ENCODE measurements around the gene BABAM2.
"Not testable (repeated sequence)": the region's sequence is repeated elsewhere in the genome, so short reads cannot be mapped to it uniquely, and the experiment has no call there.

Gene BABAM2

DNA sequence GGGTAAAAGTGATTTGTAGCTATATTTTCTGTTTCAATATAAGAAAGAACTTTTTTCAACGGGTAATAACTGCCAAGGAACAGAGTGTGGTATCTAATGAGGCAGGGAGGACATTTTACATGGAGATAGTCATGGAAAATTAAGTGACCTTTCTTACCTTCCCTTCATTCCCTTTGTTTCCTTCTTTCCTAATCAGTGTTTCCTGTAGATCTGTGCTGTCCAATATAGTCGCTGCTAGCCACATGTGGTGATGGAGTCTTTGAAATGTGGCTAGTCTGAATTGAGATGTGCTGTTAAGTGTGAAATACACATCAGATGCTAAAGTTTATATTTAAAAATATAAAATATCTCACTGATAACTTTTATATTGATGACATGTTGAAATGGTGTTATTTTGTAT lies 81.8 kb downstream of the BABAM2 start:
- DNase-seq (ENCODE audit: low read depth): no peak
- no peak overlapping the region for H3K4me3 ChIP-seq (ENCODE audit: low read depth, low read length)
- TF ChIP-seq, protein P1, sequence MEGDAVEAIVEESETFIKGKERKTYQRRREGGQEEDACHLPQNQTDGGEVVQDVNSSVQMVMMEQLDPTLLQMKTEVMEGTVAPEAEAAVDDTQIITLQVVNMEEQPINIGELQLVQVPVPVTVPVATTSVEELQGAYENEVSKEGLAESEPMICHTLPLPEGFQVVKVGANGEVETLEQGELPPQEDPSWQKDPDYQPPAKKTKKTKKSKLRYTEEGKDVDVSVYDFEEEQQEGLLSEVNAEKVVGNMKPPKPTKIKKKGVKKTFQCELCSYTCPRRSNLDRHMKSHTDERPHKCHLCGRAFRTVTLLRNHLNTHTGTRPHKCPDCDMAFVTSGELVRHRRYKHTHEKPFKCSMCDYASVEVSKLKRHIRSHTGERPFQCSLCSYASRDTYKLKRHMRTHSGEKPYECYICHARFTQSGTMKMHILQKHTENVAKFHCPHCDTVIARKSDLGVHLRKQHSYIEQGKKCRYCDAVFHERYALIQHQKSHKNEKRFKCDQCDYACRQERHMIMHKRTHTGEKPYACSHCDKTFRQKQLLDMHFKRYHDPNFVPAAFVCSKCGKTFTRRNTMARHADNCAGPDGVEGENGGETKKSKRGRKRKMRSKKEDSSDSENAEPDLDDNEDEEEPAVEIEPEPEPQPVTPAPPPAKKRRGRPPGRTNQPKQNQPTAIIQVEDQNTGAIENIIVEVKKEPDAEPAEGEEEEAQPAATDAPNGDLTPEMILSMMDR (IDR thresholded peaks at IDR 0.05; ENCODE audit: low read depth, low read length, missing control alignments): no peak

DNA sequence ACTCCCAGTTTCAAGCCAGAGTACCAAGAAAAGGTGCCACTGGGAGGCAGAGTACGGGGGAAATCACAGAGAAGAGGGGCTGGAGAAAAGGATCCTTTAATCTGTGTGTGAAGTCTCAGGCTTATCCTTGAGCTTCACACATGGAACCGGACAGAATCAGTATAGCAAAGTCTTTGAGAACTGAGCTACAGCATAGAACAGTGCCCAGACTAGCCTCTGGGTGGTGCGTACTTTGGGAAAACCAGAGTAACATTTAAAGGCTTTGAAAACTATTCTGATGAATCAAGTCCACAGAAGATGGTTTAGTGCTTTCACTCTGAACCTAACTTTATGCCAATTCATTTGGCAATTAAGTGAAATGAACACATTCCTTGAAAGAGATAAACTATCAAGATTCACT lies 83.1 kb downstream of the BABAM2 start:
- no peak for DNase-seq (ENCODE audit: low read depth)
- TF ChIP-seq, protein P1 (IDR thresholded peaks at IDR 0.05; ENCODE audit: low read depth, low read length, missing control alignments): no peak
- no peak overlapping the region for H3K4me3 ChIP-seq (ENCODE audit: low read depth, low read length)

DNA sequence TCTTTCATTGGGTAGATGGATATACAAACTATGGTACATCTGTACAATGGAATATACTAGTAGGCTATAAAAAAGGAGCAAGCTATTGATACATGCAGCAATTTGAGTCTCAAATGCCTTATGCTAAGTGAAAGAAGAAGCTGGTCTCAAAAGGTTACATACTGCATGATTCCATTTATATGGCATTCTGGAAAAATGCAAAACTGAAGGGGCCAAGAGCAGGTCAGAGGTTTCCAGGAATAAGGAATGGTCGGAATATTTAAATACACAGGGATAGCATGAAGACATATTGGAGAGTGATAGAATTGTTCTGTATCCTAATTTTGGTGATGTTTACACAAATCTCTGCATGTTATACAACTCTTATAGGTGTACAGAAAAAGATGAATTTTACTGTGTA lies 85.8 kb downstream of the BABAM2 start:
- TF ChIP-seq, protein P1 (IDR thresholded peaks at IDR 0.05; ENCODE audit: low read depth, low read length, missing control alignments): no peak
- H3K4me3 ChIP-seq (ENCODE audit: low read depth, low read length): no peak overlapping the region
- DNase-seq (ENCODE audit: low read depth): no peak

DNA sequence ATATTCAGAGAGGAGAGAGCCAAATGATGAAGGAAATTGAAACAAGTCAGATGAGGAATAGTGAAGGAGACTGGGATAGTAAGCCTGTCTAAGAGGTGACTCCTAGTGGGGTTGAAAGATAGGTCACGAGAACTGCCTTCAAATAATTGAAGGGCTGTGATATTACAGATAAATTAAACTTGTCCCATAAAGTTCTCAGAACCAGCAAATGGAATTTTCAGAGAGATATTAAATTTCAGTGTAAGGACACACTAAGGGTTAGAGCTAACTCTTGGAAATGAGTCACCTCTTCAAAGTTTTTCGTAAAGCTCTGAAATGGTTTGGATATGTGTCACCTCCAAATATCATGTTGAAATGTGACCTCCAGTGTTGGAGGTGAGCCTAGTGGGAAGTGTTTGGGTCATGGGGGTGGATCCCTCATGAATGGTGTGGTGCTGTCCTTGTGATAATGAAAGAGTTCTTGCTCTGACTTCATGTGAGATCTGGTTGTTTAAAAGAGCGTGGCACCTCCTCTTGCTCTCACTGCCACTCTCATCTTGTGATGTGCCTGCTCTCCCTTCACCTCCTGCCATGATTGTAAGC lies 87.3 kb downstream of the BABAM2 start:
- DNase-seq (ENCODE audit: low read depth): no peak
- TF ChIP-seq, protein P1 (IDR thresholded peaks at IDR 0.05; ENCODE audit: low read depth, low read length, missing control alignments): no peak
- no peak overlapping the region for H3K4me3 ChIP-seq (ENCODE audit: low read depth, low read length)

DNA sequence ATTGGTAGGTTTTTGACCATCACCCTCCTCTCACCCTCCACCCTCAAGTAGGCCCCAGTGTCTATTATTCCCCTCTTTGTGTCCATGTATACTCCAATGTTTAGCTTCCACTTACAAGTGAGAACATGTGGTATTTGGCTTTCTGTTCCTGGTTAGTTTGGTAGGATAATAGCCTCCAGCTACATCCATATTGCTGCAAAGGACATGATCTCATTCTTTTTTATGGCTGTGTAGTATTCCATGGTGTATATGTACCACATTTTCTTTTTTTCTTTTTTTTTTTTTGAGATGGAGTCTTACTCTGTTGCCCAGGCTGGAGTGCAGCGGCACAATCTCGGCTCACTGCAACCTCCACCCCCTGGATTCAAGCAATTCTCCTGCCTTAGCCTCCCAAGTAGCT lies 88.2 kb downstream of the BABAM2 start:
- not testable (repeated sequence) for H3K4me3 ChIP-seq (ENCODE audit: low read depth, low read length); DNase-seq (ENCODE audit: low read depth)

DNA sequence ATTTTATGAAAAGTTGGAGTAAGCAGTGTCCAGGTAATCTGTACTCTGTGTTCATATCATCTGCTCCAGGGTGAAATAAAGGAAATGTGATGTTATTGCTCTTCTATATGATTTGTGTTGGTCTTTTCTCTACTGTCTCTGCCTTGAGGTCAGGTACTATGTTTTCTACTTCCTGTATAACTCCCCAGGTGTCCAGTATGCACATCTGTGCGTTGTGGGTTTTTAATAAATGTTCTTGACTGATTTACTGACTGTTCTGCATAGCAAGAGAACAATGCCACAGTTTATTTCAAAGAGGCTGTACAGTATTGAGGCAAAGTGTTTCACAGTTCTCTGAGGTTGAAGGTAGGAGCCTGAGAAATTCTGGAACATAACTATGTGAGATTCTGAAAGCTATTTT lies 89.7 kb downstream of the BABAM2 start:
- no peak for DNase-seq (ENCODE audit: low read depth)
- H3K4me3 ChIP-seq (ENCODE audit: low read depth, low read length): no peak overlapping the region
- TF ChIP-seq, protein P1 (IDR thresholded peaks at IDR 0.05; ENCODE audit: low read depth, low read length, missing control alignments): no peak

DNA sequence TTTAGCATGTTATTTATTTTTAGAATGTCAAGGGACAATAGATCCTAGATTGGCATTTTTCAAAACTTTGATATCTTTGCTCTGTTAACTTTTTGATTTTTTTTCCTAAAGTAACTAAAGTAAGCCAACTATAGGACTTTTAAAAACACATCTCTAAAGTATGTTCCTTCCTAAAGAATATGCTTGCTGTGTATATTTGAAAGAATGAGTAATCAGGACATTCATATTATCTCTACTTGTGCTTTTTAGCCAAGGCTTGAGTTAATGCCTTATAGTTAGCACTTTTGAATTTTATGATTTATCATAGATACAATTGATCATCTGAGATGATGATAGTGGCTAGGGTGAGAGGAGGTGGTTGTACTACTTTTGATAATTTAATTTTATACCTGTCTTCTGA lies 93.6 kb downstream of the BABAM2 start:
- H3K4me3 ChIP-seq (ENCODE audit: low read depth, low read length): no peak overlapping the region
- no peak for DNase-seq (ENCODE audit: low read depth)
- TF ChIP-seq, protein P1 (IDR thresholded peaks at IDR 0.05; ENCODE audit: low read depth, low read length, missing control alignments): no peak
